Measurements from ENCODE around the gene SMIM12. TPM values are rescaled to one million over a fixed set of nuclear protein-coding genes. Genes with fewer than 3 reads are reported as not detected.

SMIM12 gene
- total RNA-seq (2022; extraction: Qiagen RNA extraction), result 42.5 to 59.0 TPM (median 57.7 TPM) in 5 replicates

GRCh38 chr1:34859446-34860200 is at the start of gene SMIM12:
TSS of gene SMIM12 (minus strand) at chr1:34859749. CDS start at chr1:34855977, 3,772 bp downstream.

Other genes with a start within 250 kb of the SMIM12 start
- 0.06 to 0.13 TPM (median 0.09 TPM) in 4 of 5 replicates, not detected in the other for gene GJB5, start 104.7 kb downstream of the SMIM12 start, total RNA-seq (2022; extraction: Qiagen RNA extraction)
- 0.07 to 0.13 TPM (median 0.10 TPM) in 4 of 5 replicates, not detected in the other for gene GJB4, start 100.0 kb downstream of the SMIM12 start, total RNA-seq (2022; extraction: Qiagen RNA extraction)
- gene GJB3, start 78.5 kb downstream of the SMIM12 start, total RNA-seq (2022; extraction: Qiagen RNA extraction), result 4.8 to 10.0 TPM (median 7.4 TPM) in 5 replicates
- not detected in 5 replicates for gene GJA4, start 66.8 kb downstream of the SMIM12 start, total RNA-seq (2022; extraction: Qiagen RNA extraction)
- 0.24 to 0.42 TPM (median 0.35 TPM) in 5 replicates for gene DLGAP3, start 69.9 kb upstream of the SMIM12 start, total RNA-seq (2022; extraction: Qiagen RNA extraction)
- gene TMEM35B, start 125.6 kb upstream of the SMIM12 start, total RNA-seq (2022; extraction: Qiagen RNA extraction), result 16.3 to 19.7 TPM (median 17.8 TPM) in 5 replicates
- gene ZMYM6, start 172.2 kb upstream of the SMIM12 start, total RNA-seq (2022; extraction: Qiagen RNA extraction), result 4.4 to 5.2 TPM (median 5.0 TPM) in 5 replicates
- 4.6 to 7.5 TPM (median 6.5 TPM) in 5 replicates for gene ZMYM1, start 219.6 kb upstream of the SMIM12 start, total RNA-seq (2022; extraction: Qiagen RNA extraction)

Data from A549 treated with CORT108297 at 1 μM for 4 hours (cell line).